HG03521 (cell line): ENCODE data around the gene TSHR.
"Not testable (repeated sequence)": the region's sequence is repeated elsewhere in the genome, so short reads cannot be mapped to it uniquely, and the experiment has no call there.

Experiments used
- ATAC-seq: cut with Tn5 transposase; IDR thresholded peaks from one replicate; pipeline ENCODE4 v1.9.1; 2021; ENCODE audit warnings: mild to moderate bottlenecking, moderate library complexity; ENCODE audit not compliant: unreplicated experiment

TSHR gene

DNA sequence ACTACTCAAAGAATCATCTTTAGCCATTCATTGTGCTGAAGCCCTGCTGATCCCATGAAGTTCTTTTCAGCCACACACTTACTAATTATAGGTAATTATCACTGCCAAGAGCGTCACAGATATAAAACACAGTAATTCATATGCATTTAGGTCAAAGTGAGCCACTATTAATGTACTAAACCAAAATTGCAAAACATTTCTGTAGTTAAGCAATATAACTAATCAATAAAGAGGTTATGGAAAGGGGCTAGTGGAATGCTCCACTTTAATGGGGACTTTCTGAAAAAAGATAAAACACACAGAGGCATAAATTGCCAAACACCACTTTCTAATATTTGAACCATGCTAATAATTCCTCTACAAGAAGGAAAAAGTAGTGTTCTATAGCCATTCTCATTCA is 7.1 kb upstream of the TSHR start:
- no peak for ATAC-seq

DNA sequence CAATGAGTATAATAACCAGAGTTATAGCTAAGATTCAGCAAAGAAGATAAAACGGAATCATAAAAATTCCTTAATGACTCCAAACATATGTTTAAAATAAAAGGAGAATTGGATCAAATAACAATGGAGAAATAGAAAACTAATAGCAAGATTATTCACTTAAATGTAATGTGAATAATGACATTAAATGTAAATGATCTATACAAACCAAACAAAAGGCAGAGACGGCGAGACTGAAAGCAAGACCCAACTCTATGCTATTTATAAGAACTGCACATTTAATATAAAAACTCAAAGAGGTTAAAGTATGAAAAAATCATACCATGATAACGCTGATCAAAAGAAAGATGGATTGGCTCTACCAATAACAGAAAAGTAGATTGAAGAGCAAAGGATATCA is 3.9 kb upstream of the TSHR start:
- no peak for ATAC-seq

DNA sequence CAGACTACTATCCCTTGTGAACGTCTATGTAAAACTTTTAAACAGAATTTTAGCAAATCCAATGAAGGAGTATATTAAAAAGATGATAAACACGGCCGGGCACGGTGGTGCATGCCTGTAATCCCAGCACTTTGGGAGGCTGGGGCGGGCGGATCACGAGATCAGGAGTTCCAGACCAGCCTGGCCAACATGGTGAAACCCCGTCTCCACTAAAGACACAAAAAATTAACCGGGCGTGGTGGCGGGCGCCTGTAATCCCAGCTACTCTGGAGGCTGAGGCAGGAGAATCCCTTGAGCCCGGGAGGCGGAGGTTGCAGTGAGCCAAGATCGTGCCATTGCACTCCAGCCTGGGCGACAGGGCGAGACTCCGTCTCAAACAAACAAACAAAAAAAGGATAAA is 2.2 kb upstream of the TSHR start:
- not testable (repeated sequence) for ATAC-seq

DNA sequence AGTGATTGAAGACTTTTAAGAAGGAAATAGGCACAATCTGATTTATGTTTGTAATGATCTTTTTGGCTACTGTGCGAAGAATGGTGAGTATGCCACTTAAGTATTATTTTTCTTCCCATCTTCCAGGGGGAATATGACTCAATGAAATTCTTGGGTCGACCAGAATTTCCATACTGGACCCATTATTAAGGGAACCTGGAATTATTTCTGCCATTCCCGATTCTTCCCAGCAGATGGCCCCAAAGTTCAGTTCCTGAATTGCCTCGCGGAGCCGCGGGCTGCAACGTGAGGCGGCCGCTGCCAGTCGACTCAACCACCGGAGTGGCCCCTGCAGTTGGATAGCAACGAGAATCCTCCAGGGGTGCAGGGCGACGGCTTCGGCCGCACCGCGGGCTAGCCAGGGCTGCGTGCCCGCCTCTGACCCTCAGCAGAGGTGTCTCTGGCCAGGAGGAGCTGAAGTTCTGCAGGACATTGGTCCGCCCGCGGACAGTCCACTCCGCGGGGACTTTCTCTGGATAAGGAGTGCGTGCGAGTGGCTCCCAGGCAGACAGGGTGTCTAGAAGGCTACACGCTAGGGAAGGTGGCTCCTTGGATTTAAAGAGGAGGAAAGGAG is 628 bp upstream of the TSHR start:
- ATAC-seq: no peak

DNA sequence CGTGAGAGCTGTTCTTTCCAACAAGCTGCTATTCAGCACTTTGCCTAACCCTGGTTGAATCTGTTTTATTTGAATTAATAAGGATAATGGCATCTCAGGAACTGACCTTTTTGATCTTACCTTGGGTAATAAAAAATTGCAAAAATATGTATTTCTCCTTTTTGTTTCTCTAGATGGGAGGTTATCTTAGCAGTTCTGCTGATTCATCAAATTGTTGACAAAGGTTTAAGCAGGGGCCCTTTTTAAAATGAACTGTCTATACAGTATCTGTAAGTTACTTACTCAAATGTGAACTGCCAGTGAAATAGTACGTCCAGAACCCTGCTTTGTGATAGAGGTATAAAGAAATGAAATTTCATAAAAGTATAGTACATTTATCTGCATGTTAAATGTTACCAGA is 681 bp downstream of the TSHR start:
- ATAC-seq: no peak

DNA sequence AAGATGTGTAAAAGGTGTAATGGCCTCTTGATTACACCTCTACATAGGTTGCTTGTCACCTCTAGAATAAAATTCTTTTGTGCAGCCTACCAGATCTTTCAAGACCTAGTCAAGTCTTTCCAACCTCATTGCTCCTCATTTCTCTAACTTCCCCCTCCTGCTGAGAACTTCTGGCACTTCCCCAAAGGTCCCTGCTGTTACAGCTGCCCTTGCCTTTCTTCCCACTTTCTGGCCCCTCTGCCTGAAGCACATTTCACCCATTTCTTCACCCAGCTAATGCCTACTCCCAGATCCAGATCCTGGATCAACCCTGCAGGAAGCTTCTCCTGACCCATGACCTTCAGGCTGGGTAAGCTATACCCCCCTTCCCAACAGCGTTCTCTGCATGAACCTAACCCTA is 1.5 kb downstream of the TSHR start:
- ATAC-seq: no peak

DNA sequence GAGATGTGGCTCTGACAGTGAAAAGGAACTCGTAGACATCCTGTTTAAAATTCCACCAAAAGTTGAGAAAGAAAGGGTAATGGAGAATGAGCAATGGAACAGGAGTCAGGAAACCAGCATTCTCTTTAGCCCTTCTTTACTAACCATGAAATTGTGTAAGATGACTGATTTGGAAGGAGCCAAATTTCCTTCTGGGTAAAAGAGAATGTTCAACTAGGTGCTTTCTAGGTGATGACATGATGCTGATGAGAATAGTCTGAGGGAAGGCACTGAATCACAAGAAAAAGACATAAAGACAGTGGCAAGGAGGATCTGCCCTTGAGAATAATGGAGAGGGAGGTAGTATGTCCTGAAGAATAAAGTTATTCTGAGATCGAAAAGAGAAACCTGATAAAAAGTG is 2.2 kb downstream of the TSHR start:
- no peak for ATAC-seq

DNA sequence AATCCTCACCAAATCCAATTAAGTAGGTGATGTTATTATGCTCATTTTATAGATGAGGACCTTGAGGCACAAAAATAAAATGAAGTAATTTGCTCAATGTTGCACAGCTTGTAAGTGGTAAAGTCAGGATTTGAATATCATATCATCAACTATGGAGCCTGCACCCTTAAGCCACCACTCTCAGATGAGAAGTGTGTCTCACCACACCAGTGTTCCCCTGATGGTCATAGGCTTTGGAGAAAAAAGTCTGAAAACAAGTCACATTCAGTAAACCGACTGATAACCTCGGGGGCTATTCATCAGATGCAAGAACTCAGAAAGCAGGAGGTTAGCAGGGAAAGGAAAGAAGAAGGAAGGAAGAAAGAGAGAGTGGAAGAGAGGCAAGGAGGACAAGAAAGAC is 2.8 kb downstream of the TSHR start:
- no peak for ATAC-seq

DNA sequence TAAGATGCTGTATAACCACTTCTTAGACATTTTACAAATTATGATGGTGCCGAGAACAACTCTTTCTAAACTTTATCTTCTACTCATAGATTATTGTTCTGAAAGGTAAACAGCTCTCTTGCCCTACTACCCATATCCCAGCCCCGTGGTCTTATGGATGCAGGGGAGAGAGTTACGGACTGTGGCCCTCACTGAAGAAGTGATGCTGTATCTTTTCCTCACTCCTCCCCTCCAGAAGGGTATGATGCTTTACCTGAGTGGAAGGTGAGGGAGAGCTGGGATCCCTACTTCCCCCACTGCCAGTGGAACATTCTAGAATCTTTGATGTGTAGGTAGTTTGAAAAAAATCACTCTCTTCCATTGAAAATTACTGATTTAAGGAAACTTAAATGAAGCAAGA is 3.5 kb downstream of the TSHR start:
- no peak for ATAC-seq

DNA sequence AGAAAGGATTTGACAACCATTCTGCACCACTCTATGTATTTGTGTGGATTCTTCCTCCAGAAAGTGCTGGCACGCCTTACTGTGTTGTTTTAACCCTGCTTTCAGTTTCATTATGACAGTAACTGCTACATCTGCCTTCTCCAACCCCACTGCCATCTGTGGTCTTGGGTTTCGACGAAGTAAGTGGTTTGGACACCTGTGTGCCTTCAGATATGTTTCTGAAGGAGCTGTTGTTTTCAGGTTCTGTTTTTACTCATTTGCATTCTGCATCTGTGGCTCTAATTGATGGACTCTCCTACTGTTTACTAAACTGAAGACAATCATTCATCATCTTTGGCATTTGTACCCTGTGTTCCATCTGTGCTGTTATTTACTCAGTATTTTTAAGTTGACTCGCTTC is 4.1 kb downstream of the TSHR start:
- ATAC-seq: peak; percentile 99

DNA sequence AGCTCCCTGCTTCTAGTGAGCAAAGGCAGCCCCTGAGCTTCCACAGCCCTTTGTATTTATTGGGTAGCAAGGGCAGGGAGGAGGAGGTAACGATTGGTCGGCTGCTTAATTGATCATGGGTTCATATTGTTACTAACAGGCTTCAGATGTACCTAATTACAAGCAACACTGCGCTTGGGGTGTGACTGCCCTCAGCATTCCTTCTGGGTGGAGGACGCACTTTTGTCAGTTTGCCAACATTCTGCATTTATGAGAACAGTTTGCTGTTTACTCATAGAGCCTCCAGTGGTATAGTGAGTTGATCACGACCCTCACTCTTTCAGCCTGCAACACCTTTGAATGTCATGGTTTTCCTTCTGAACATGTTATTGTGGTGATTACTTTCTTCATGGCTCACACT is 9.6 kb downstream of the TSHR start:
- ATAC-seq: no peak

DNA sequence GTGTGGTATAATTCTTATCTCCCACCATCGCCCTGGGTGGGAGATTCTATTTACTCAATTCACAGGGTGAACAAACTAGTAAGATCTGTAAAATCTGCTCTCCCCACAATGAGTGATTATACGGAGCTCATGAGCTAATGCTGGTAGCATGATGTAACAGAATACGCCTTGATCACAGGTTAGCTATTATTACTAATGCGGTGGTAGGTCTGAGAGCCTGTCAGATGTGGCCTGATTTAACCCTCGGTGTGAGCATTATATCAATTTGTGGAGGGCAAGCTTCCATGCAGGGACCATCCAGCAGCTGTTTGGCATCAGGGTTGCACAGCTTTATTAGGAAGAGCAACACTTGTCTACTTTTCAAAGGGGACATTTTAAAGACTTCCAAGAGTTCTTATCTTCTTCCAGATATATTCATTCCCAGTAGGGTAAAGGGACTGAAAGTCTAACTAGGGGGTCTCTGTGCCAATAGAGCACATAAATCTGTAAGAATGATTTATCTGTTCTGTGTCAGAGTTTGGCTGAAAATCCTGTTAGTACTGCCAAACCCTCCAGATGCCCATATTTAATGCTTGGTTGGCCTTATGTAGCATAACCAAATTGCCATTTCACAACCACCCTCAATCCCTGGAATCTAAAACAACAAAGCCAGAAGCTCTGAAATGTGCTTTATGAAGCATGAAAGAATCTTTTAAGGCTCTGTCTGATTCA is 18.7 kb downstream of the TSHR start:
- no peak for ATAC-seq

DNA sequence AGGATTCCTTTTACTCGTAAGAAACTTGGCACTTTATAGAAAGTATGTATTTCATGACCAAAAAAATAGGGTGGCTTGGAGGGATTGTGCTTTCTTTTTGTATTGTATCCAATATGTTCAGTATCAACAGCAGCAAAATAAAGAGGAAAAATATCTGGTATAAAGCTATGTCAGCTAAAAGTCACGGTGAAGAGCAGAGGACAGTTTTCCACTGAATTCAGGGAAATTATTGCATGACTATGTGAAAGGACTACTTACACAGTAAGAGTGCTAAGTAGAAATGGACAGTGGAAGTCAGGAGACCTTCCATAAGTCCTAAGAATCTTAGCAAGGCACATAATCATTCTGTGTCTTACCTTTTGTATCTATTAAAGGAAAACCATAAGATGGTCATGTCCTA is 19.3 kb downstream of the TSHR start:
- no peak for ATAC-seq

DNA sequence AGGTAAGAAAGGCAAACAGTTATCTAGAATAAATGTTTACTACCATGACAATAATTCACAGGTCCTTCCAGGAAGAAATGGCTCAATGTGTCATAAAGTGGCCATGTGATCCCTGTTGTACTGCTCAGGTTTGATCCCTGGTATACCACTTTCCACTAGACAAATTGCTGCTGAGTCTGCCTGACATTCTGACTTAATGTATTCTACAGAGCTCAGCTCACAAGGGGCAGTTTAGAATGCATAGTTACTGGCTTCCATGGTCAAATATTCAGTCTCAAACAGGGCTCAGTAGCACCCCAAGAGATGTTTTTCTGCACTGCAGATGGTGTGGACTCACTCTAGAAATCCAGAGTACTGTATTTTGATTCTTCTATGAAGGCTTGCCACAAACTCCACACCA is 21.8 kb downstream of the TSHR start:
- no peak for ATAC-seq

DNA sequence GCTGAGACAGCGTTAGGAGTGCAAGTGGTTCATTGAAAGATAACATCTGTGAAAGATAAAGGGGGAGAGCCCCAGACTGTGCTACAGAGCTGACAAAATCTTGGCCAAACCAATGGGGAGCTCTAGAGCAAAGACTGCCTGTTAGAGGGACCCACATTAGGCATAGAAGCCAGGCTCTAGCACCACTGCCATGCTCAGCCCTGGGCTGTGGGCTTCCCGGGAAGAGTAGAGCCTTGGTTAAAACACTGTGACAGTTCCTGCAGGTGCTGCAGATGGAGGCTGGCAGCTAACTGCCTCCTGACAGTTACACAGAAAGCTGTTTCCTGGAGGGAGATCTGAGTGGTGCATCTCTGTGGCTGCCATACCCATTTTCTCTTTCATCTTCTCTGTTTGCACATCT is 23.0 kb downstream of the TSHR start:
- no peak for ATAC-seq

DNA sequence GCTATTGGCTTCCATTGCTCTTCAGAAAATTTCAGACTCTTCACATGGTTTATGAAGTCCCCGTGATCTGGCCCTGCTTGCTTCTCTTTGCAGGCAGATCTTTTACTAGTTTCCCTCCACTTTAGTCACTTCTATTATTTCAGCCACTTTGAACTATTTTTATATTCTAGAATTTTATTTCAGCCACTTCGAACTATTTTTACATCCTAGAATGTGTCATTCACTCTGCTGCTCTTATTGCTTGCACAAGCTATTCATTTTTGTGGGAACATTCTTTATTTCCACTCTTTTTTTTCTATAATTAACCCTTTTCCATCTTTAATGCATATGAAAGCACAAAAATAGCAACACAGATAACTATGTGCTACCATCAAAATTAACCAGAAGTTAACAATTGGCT is 24.5 kb downstream of the TSHR start:
- ATAC-seq: no peak

DNA sequence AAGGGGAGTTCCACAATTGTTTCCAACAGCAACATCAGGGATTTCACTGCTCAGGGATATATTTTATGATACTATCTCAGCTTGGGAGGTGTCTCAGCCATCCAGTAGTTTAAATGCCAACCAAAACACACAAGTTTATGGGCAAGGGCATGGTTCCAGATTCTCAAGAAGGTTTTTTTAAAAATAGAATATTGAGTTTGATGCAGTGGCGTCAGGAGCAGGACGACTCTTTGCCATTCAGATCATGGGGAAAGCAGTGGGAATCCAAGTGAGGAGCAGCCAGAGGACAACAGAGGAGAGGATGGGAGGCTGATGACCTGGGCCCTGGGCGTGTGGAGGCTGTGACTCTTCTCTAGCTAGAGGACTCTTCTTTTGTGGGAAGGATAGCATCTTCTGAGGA is 25.7 kb downstream of the TSHR start:
- no peak for ATAC-seq

DNA sequence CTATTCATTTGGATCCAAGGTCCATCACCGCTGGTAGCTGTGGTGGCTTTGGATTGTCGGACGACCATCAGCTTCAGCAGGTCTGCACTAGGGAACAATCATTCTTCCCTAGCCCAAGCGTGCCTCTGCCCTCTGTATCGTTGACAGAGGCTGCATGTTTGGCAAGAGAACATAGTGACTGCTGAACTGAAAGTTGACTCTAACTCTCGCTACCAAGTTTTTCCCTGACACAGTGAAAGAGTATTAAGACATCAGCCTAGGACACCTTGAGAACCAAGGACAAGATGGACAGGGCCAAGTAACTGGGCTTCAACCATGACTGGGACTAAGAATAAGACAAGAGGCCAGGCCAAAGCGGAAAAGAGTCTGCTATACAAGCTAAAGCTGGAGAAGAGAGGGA is 26.3 kb downstream of the TSHR start:
- ATAC-seq: no peak

DNA sequence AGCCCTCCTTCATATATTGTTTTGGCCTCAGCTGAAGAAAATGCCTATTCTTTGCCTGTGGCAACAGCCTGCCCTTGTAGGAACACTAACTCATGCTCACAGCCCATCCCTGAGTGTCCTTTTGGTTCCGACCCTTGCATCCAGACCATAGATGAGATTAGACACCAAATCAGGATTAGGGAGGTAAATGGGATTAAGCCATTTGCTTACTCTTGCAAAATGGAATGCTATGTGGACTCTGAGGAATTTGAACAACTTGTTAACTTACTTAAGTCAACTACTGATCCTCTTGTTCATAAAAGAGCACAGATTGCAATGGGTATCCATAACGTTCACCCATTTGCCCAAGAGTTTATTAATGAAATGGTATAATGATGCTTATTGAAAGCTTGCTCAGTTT is 27.3 kb downstream of the TSHR start:
- no peak for ATAC-seq

DNA sequence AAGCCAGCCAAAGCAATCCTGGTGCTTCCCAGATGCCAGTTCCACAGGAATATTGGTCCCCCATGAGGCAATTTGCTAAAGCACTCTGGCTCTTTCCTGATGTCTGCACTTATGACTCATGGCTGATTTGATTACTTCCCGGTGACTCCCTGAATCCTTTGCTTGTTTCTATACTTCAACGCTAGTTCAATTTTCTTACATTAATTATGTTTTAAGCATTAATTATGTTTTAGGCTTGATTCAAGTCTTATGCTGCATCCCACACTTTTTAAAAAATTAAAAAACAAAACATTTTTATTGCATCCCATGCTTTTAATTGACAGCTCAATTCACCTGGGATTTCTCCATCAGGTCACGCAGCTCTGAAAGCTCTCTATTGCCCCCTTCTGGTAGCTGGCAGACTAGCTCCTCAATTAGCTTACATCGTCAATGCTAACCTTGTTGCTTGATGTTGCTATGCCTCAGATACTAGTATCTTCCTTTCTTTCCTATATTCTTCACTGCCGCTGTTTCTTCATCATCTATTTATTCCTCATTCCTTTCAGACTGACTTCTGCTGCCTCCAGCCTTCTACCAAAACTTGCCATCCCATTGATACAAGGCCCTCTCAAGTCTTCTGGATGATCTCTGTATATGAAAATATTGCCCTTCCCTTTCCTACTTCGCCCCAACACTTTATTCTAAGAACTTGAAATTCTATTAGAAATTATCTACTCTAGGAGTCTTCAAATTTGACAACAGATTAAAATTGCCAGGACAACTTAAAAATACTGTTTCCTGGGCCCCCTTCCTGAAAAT is 32.0 kb downstream of the TSHR start:
- ATAC-seq: no peak

DNA sequence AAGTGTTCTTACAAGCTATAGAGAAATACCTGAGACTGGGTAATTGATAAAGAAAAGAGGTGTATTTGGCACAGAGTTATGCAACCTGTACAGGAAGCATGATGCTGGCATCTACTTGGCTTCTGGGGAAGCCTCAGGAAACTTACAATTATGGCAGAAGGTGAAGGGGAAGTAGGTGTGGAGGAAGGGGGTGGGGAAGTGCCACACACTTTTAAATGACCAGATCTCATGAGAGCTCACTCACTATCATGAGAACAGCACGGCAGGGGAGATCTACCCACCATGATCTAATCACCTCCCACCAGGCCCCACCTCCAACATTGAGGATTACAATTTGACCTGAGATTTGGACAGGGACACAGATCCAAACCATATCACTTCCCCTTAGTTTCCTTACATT is 32.8 kb downstream of the TSHR start:
- ATAC-seq: no peak

DNA sequence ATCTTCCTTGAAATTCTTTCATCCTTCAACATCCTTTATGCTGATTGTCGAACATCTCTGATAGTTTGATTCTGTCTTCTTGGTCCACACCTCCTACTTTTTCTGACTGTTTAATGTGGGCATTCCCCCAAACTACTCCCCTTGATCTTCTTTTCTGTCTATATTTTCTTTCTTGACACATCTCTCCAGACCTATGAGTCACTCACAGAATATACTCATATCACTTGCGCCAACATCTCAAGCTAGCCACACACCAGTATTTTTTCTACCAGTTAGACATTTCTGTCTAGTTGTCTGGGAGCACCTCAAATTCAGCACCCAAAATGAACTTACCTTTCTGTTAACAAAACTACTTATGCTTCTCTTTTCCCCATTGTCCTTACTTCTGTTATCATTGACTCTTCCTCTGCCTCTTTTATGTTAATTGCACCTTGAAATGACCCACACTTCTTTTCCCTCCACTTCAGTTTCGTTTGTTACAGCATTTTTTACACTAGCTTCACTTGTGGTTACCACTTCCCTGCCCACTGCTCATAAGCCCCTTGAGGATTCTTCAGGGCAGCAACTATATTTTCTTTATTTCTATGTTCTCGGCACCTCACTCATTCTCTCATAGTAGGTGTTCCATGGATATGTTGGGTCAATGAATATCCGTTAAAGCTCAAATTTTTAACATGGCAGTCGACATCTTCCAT is 33.5 kb downstream of the TSHR start:
- ATAC-seq: no peak
